Endothelial cell of umbilical vein (primary cell): ENCODE data around the gene TRAPPC8. TPM values are rescaled to one million over a fixed set of nuclear protein-coding genes. Genes with fewer than 3 reads are reported as not detected.

Experiments used
- BruUV-seq: library from RNA; stranded (reverse); fragments of 400-500 nt; replicated peaks from 2 replicates; lab custom pipeline; 2021; lab: Mats Ljungman, UMichigan
- CTCF ChIA-PET: fragments of 300-600, 350-600 bp; sonication (Branson Sonifier 250); formaldehyde crosslinking; loops from one replicate; lab custom pipeline; 2021; ENCODE audit warnings: antibody characterized with exemption, inconsistent platforms; lab: Charles Lee
- POLR2A ChIA-PET: fragments of 300-600, 350-600 bp; sonication (Branson Sonifier 250); formaldehyde crosslinking; loops from one replicate; lab custom pipeline; 2021; ENCODE audit warnings: antibody characterized with exemption, inconsistent platforms; lab: Charles Lee
- DNase-seq: peaks from one replicate; pipeline ENCODE4 v3.0.0-alpha.2; 2011; ENCODE audit warnings: low read depth, low spot score
- FAIRE-seq: peaks from 2 replicates; lab custom pipeline; 2011; peaks lifted over from hg19 to GRCh38; lab: Jason Lieb, UNC
- H2AFZ ChIP-seq: 2 replicates; pipeline ENCODE4 v1.6.0; 2012; ENCODE audit warnings: low read depth, low read length, control low read depth, inconsistent platforms
- H3K27ac ChIP-seq: 2 replicates; pipeline ENCODE4 v1.5.1; 2011; ENCODE audit warnings: low read depth, mild to moderate bottlenecking, control low read depth, low read length, moderate library complexity; ENCODE audit not compliant: insufficient read depth
- H3K27me3 ChIP-seq, 2 experiments: 2 replicates each; pipeline versions ENCODE4 v1.6.0 to v1.6.1; 2011; ENCODE audit warnings: low read length in 2 of 2, mixed read lengths in 1 of 2; ENCODE audit not compliant: control insufficient read depth in 2 of 2, insufficient read depth in 2 of 2
- H3K36me3 ChIP-seq, 2 experiments: 2 replicates in 1 of 2; 3 replicates in 1 of 2; pipeline ENCODE4 v1.5.1; 2011; ENCODE audit warnings: low read length in 2 of 2, mild to moderate bottlenecking in 1 of 2, moderate library complexity in 1 of 2; ENCODE audit not compliant: control insufficient read depth in 2 of 2, insufficient read depth in 2 of 2; ENCODE audit errors: extremely low read depth in 1 of 2
- H3K4me1 ChIP-seq: 3 replicates; pipeline ENCODE4 v1.5.1; 2011; ENCODE audit warnings: mild to moderate bottlenecking, low read length; ENCODE audit not compliant: control insufficient read depth, insufficient read depth; ENCODE audit errors: extremely low read depth
- H3K4me2 ChIP-seq: 2 replicates; pipeline ENCODE4 v1.6.1; 2011; ENCODE audit warnings: low read length, control low read depth, mixed read lengths; ENCODE audit not compliant: insufficient read depth
- H3K4me3 ChIP-seq, 3 experiments: fragments of 200-600 bp in 1 of 3; sonication (generic), shearing (Covaris generic) in 1 of 3; replicated peaks in 1 of 3; 2 replicates each; pipeline ENCODE4 v1.5.1; 2011 to 2016; ENCODE audit warnings: control low read depth in 3 of 3, low read length in 3 of 3, mild to moderate bottlenecking in 2 of 3, inconsistent platforms in 1 of 3, low read depth in 1 of 3, moderate library complexity in 1 of 3; ENCODE audit not compliant: insufficient read depth in 1 of 3
- H3K79me2 ChIP-seq: 2 replicates; pipeline ENCODE4 v1.6.0; 2012; ENCODE audit warnings: low read length, inconsistent platforms; ENCODE audit not compliant: control insufficient read depth, insufficient read depth
- H3K9ac ChIP-seq: replicated peaks from 2 replicates; pipeline ENCODE3; 2011; ENCODE audit warnings: low read length, control low read depth; ENCODE audit not compliant: insufficient read depth; ENCODE audit errors: extremely low read depth
- H3K9me1 ChIP-seq: replicated peaks from 3 replicates; pipeline ENCODE4 v1.6.0; 2011; ENCODE audit warnings: mild to moderate bottlenecking, low read length; ENCODE audit not compliant: control insufficient read depth, insufficient read depth; ENCODE audit errors: extremely low read depth
- H3K9me3 ChIP-seq: replicated peaks from 2 replicates; pipeline ENCODE4 v1.5.1; 2012; ENCODE audit warnings: low read length, inconsistent platforms; ENCODE audit not compliant: control insufficient read depth, insufficient read depth
- H4K20me1 ChIP-seq: replicated peaks from 2 replicates; pipeline ENCODE3; 2011; ENCODE audit warnings: mild to moderate bottlenecking, low read length; ENCODE audit not compliant: control insufficient read depth, insufficient read depth; ENCODE audit errors: extremely low read depth
- EZH2 ChIP-seq: IDR thresholded peaks from 2 replicates; pipeline ENCODE4 v1.6.1; 2012; ENCODE audit warnings: borderline replicate concordance, low read depth, mild to moderate bottlenecking, moderate library complexity, low read length, inconsistent platforms; ENCODE audit not compliant: severe bottlenecking
- FOS ChIP-seq: IDR thresholded peaks from 2 replicates; pipeline ENCODE4 v1.6.1; 2011; ENCODE audit warnings: mild to moderate bottlenecking, low read length, moderate library complexity, borderline replicate concordance; ENCODE audit not compliant: insufficient read depth
- GATA2 ChIP-seq: IDR thresholded peaks from 2 replicates; pipeline ENCODE4 v1.7.0; 2011; ENCODE audit warnings: low read depth, mild to moderate bottlenecking, moderate library complexity, mixed read lengths, low read length; ENCODE audit not compliant: insufficient read length, insufficient read depth
- JUN ChIP-seq: IDR thresholded peaks from 2 replicates; pipeline ENCODE4 v1.6.1; 2011; ENCODE audit warnings: borderline replicate concordance, low read depth; ENCODE audit not compliant: insufficient read length, insufficient read depth
- MYC ChIP-seq: IDR thresholded peaks from one replicate; pipeline ENCODE4 v1.6.1; 2011; ENCODE audit warnings: mild to moderate bottlenecking, low read depth, low read length
- POLR2A ChIP-seq: IDR thresholded peaks from 2 replicates; pipeline ENCODE4 v1.6.1; 2012; ENCODE audit warnings: low read depth, mild to moderate bottlenecking, control low read depth, low read length
- POLR2AphosphoS5 ChIP-seq: IDR thresholded peaks from 2 replicates; pipeline ENCODE4 v1.6.1; 2012; ENCODE audit warnings: low read depth, mild to moderate bottlenecking, control low read depth, low read length, moderate library complexity; ENCODE audit not compliant: insufficient read depth
- dilution Hi-C: fragments of 300-500 bp; cut with MboI; formaldehyde crosslinking; loops from one replicate; pipeline ENCODE4 v1.15.0; 2019; ENCODE audit warnings: low sequenced_read_pairs; ENCODE audit not compliant: extremely low pct_ligation_motif_present
- intact Hi-C: fragments of 100-400 bp; cut with micrococcal nuclease; formaldehyde crosslinking; loops from one replicate; pipeline ENCODE4 v1.10.0; 2022
- polyA plus RNA-seq, 4 experiments: library from polyadenylated mRNA; depleted of rRNA in 3 of 4; stranded (reverse) in 3 of 4; unstranded in 1 of 4; fragments of >200 nt; gene quantifications; 2 replicates each; pipeline versions ENCODE4 v1.2.1 to v1.2.3, GENCODE V29; 2011 to 2012; ENCODE audit warnings: missing spikeins in 1 of 4
- total RNA-seq: library from RNA; stranded (reverse); gene quantifications from 2 replicates; pipeline ENCODE4 v1.2.3, GENCODE V29; 2021
- TF ChIP-seq, protein P1 (sequence below): IDR thresholded peaks from 2 replicates; pipeline ENCODE4 v1.6.1; 2011; ENCODE audit not compliant: insufficient read depth, insufficient read length
- TF ChIP-seq, protein P2 (sequence below), 2 donors: IDR thresholded peaks; 1 replicate in 1 of 2; 2 replicates in 1 of 2; pipeline ENCODE4 v1.5.1; 2011; ENCODE audit warnings: low read length in 2 of 2, mild to moderate bottlenecking in 2 of 2, moderate library complexity in 2 of 2, control low read depth in 1 of 2, inconsistent platforms in 1 of 2, low read depth in 1 of 2; ENCODE audit not compliant: insufficient read depth in 1 of 2; ENCODE audit errors: extremely low read depth in 1 of 2

TRAPPC8 gene
- total and polyA plus RNA-seq, 2 donors (not counting 3 experiments of a cell fraction or from before 2014, with no cell fraction given): 25.0 to 30.1 TPM

DNA sequence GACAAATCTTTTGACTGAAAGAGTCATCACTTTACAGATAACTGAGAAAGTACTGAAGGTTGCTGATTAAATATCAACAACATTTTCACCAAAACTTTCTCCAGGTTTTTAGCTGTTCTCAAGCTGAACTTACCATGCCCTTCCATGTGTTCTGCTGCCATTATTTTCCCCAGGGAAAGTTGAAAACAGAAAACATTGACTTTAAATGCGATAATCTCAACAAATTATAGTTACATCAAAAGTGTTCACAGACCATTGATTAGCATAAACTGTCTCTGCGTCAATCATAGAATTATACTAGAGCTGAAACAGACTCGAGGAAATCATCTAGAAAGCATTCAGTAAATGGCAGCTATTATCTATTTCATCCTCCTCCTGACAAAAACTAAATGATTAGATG is 51.4 kb downstream of the TRAPPC8 start:
- dilution Hi-C loops: no loop called here
- Histone ChIP-seq H3K4me2 (no peak overlapping the region), H2AFZ (no peak overlapping the region), H3K79me2 (no peaks in the 10 kb centered on the region), H3K4me3 (no peak overlapping the region), H3K27ac (no peak overlapping the region), H3K9ac (no peak overlapping the region), H3K4me1 (no peaks in the 10 kb centered on the region), H3K9me1 (no peaks in the 10 kb centered on the region), H3K27me3 (no peaks in the 10 kb centered on the region), H4K20me1 (no peaks in the 10 kb centered on the region), H3K9me3 (no peaks in the 10 kb centered on the region), H3K36me3 (no peaks in the 10 kb centered on the region)
- POLR2A ChIA-PET: no interaction called here
- no peak for TF ChIP-seq EZH2
- TF ChIP-seq FOS: no peak
- no peak for TF ChIP-seq GATA2
- TF ChIP-seq POLR2A: no peak
- TF ChIP-seq POLR2AphosphoS5: no peak
- no peak for TF ChIP-seq MYC
- TF ChIP-seq, protein P1, sequence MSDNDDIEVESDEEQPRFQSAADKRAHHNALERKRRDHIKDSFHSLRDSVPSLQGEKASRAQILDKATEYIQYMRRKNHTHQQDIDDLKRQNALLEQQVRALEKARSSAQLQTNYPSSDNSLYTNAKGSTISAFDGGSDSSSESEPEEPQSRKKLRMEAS: no peak
- TF ChIP-seq JUN: no peak
- TF ChIP-seq, protein P2, sequence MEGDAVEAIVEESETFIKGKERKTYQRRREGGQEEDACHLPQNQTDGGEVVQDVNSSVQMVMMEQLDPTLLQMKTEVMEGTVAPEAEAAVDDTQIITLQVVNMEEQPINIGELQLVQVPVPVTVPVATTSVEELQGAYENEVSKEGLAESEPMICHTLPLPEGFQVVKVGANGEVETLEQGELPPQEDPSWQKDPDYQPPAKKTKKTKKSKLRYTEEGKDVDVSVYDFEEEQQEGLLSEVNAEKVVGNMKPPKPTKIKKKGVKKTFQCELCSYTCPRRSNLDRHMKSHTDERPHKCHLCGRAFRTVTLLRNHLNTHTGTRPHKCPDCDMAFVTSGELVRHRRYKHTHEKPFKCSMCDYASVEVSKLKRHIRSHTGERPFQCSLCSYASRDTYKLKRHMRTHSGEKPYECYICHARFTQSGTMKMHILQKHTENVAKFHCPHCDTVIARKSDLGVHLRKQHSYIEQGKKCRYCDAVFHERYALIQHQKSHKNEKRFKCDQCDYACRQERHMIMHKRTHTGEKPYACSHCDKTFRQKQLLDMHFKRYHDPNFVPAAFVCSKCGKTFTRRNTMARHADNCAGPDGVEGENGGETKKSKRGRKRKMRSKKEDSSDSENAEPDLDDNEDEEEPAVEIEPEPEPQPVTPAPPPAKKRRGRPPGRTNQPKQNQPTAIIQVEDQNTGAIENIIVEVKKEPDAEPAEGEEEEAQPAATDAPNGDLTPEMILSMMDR (IDR thresholded peaks at IDR 0.05; ENCODE audit: extremely low read depth in 1 of 2, insufficient read depth in 1 of 2, low read depth in 1 of 2, low read length in 2 of 2): no peak
- CTCF ChIA-PET: interaction anchor here (1.3 kb wide), 1 partner anchor 40 kb away, joined by 3 read pairs; no protein-coding TSS in a partner anchor
- no peak for FAIRE-seq
- no TSS peak for BruUV-seq
- no peak for DNase-seq
- intact Hi-C loops: no loop called here
